GM06990 (cell line): ENCODE measurements around the gene LBR.

Source experiments
- DNase-seq: peaks from one replicate; pipeline ENCODE4 v3.0.0-alpha.2; 2011; ENCODE audit not compliant: insufficient read length; ENCODE audit errors: extremely low read depth
- H3K27me3 ChIP-seq: replicated peaks from 2 replicates; pipeline ENCODE4 v1.6.0; 2011; ENCODE audit warnings: low read length; ENCODE audit not compliant: control insufficient read depth, insufficient read depth
- H3K36me3 ChIP-seq: 2 replicates; pipeline ENCODE4 v1.5.1; 2011; ENCODE audit warnings: low read length; ENCODE audit not compliant: control insufficient read depth, insufficient read depth
- H3K4me3 ChIP-seq: replicated peaks from 2 replicates; pipeline ENCODE4 v1.5.1; 2011; ENCODE audit warnings: low read depth, mild to moderate bottlenecking, control low read depth, low read length
- TF ChIP-seq, protein P1 (sequence below): IDR thresholded peaks from 2 replicates; pipeline ENCODE4 v1.5.1; 2011; ENCODE audit warnings: low read length, control low read depth, mild to moderate bottlenecking, inconsistent platforms; ENCODE audit not compliant: insufficient read depth, poor library complexity, severe bottlenecking

LBR gene

GRCh38 chr1:225451340-225451739, 23.5 kb upstream of the LBR start:
- H3K4me3 ChIP-seq: no peak overlapping the region
- no peaks in the 10 kb centered on the region for H3K27me3 ChIP-seq
- DNase-seq: no peak
- TF ChIP-seq, protein P1, sequence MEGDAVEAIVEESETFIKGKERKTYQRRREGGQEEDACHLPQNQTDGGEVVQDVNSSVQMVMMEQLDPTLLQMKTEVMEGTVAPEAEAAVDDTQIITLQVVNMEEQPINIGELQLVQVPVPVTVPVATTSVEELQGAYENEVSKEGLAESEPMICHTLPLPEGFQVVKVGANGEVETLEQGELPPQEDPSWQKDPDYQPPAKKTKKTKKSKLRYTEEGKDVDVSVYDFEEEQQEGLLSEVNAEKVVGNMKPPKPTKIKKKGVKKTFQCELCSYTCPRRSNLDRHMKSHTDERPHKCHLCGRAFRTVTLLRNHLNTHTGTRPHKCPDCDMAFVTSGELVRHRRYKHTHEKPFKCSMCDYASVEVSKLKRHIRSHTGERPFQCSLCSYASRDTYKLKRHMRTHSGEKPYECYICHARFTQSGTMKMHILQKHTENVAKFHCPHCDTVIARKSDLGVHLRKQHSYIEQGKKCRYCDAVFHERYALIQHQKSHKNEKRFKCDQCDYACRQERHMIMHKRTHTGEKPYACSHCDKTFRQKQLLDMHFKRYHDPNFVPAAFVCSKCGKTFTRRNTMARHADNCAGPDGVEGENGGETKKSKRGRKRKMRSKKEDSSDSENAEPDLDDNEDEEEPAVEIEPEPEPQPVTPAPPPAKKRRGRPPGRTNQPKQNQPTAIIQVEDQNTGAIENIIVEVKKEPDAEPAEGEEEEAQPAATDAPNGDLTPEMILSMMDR: no peak
- no peaks in the 10 kb centered on the region for H3K36me3 ChIP-seq

GRCh38 chr1:225450491-225451191, 22.8 kb upstream of the LBR start:
- DNase-seq: no peak
- Histone ChIP-seq H3K4me3 (no peak overlapping the region), H3K36me3 (no peaks in the 10 kb centered on the region), H3K27me3 (no peaks in the 10 kb centered on the region)
- TF ChIP-seq, protein P1: no peak

DNA sequence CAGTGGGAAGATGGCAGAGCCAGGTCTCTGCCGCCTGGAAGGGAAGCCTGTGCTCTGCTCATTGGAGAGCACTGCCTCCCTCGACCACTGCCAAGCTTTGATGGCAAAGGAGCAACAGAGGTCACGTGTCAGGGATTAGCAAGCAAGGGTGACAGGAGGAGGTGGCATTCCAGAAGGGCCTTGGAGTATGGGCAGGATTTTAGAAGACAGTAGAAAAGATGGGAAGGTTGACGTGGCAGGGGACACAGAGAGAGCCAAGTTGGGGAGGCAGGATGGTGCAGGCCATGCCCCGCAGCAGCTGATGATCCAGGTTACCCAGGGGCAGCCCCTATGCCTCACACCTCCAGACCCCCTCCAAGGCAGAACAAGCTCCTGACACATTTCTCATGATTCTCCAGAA, 21.9 kb upstream of the LBR start:
- Histone ChIP-seq H3K36me3 (no peaks in the 10 kb centered on the region), H3K4me3 (no peak overlapping the region), H3K27me3 (no peaks in the 10 kb centered on the region)
- DNase-seq: no peak
- TF ChIP-seq, protein P1: no peak

GRCh38 chr1:225449261-225449660, 21.4 kb upstream of the LBR start:
- no peaks in the 10 kb centered on the region for H3K36me3 ChIP-seq
- no peak overlapping the region for H3K4me3 ChIP-seq
- H3K27me3 ChIP-seq: no peaks in the 10 kb centered on the region
- no peak for DNase-seq
- TF ChIP-seq, protein P1: no peak

- Histone ChIP-seq H3K36me3 (no peaks in the 10 kb centered on the region), H3K27me3 (no peaks in the 10 kb centered on the region), H3K4me3 (no peak overlapping the region)
- DNase-seq: no peak
- TF ChIP-seq, protein P1: no peak
Observed at GRCh38 chr1:225448146-225448805, 20.4 kb upstream of the LBR start.
